Activated naive CD4-positive, alpha-beta T cell treated with anti-CD3 and anti-CD28 coated beads, Interleukin-2, amount 50 U/mL, for 72 hours (primary cell): ENCODE data around the gene CLEC20A. TPM values are rescaled to one million over a fixed set of nuclear protein-coding genes. Genes with fewer than 3 reads are reported as not detected.
"Not testable (repeated sequence)": the region's sequence is repeated elsewhere in the genome, so short reads cannot be mapped to it uniquely, and the experiment has no call there.

ENCODE experiments used
- ATAC-seq, 2 donors: fragments of 150-1000 bp; cut with Tn5 transposase; 2 replicates each; pipeline ENCODE4 v1.10.0; 2021; ENCODE audit warnings: mild to moderate bottlenecking in 2 of 2, moderate library complexity in 2 of 2
- DNase-seq, 2 donors: peaks; one replicate each; pipeline ENCODE4 v3.0.0; 2021 to 2022; ENCODE audit warnings: low spot score in 2 of 2
- H3K27ac Mint-ChIP-seq, 2 donors: one replicate each; pipeline ENCODE4 v1.8.0; 2022; ENCODE audit warnings: mild to moderate bottlenecking in 2 of 2, mixed read lengths in 2 of 2
- H3K36me3 Mint-ChIP-seq, 2 donors: one replicate each; pipeline ENCODE4 v1.8.0; 2022; ENCODE audit warnings: mixed read lengths in 2 of 2
- H3K9me3 Mint-ChIP-seq, 2 donors: one replicate each; pipeline ENCODE4 v1.8.0; 2022; ENCODE audit warnings: mixed read lengths in 2 of 2
- total RNA-seq, 2 donors: library from RNA; stranded (reverse); gene quantifications; one replicate each; pipeline ENCODE4 v1.2.3, GENCODE V29; 2022

The CLEC20A gene
- total RNA-seq, 2 donors from 2014 or later, result not detected

- DNase-seq, result no peak
- no peaks in the 10 kb centered on the region for H3K9me3 Mint-ChIP-seq
- H3K27ac Mint-ChIP-seq, result no peak overlapping the region
- no peak for ATAC-seq
- H3K36me3 Mint-ChIP-seq, result no peaks in the 10 kb centered on the region
These were observed 9.9 kb upstream of the CLEC20A start for GRCh38 chr1:178506669-178507068.

- no peak overlapping the region for H3K27ac Mint-ChIP-seq
- DNase-seq (no peak), ATAC-seq (no peak)
- no peaks in the 10 kb centered on the region for H3K9me3 Mint-ChIP-seq
- H3K36me3 Mint-ChIP-seq, result no peaks in the 10 kb centered on the region
These were observed 9.4 kb upstream of the CLEC20A start for GRCh38 chr1:178506177-178506576.

GRCh38 chr1:178504286-178504685 is 7.5 kb upstream of the CLEC20A start:
- no peak overlapping the region for H3K27ac Mint-ChIP-seq
- DNase-seq (no peak), ATAC-seq (no peak)
- no peaks in the 10 kb centered on the region for H3K9me3 Mint-ChIP-seq
- H3K36me3 Mint-ChIP-seq, result no peaks in the 10 kb centered on the region

GRCh38 chr1:178503849-178504248 is 7.1 kb upstream of the CLEC20A start:
- no peak for ATAC-seq
- no peaks in the 10 kb centered on the region for H3K36me3 Mint-ChIP-seq

GRCh38 chr1:178503316-178503715 is 6.6 kb upstream of the CLEC20A start:
- ATAC-seq, DNase-seq, H3K9me3 Mint-ChIP-seq, H3K27ac Mint-ChIP-seq, H3K36me3 Mint-ChIP-seq: not testable (repeated sequence)

More at GRCh38 chr1:178503849-178504248, 7.1 kb upstream of the CLEC20A start:
- Mint-ChIP-seq H3K27ac (no peak overlapping the region), H3K9me3 (no peaks in the 10 kb centered on the region)
- DNase-seq, result no peak

GRCh38 chr1:178502856-178503255 is 6.1 kb upstream of the CLEC20A start:
- ATAC-seq, result no peak
- no peaks in the 10 kb centered on the region for H3K9me3 Mint-ChIP-seq
- DNase-seq, result no peak
- H3K27ac Mint-ChIP-seq, result no peak overlapping the region
- no peaks in the 10 kb centered on the region for H3K36me3 Mint-ChIP-seq

GRCh38 chr1:178502330-178502714 is 5.6 kb upstream of the CLEC20A start:
- Mint-ChIP-seq H3K27ac (peak overlapping the region in 1 of 2 donors; percentile 39), H3K9me3 (no peaks in the 10 kb centered on the region), H3K36me3 (no peaks in the 10 kb centered on the region)
- no peak for DNase-seq
- no peak for ATAC-seq

- ATAC-seq (peak; percentile 79 to 86), DNase-seq (peak in 1 of 2 donors; percentile 75)
- H3K27ac Mint-ChIP-seq, result peak overlapping the region in 1 of 2 donors; percentile 39
- H3K9me3 Mint-ChIP-seq, result no peaks in the 10 kb centered on the region
- H3K36me3 Mint-ChIP-seq, result no peaks in the 10 kb centered on the region
These were observed 5.1 kb upstream of the CLEC20A start for GRCh38 chr1:178501705-178502329.

- no peaks in the 10 kb centered on the region for H3K36me3 Mint-ChIP-seq
- no peak for DNase-seq
- peak in 1 of 2 donors; percentile 22 for ATAC-seq
- no peak overlapping the region for H3K27ac Mint-ChIP-seq
- H3K9me3 Mint-ChIP-seq, result no peaks in the 10 kb centered on the region
These were observed 4.3 kb upstream of the CLEC20A start for GRCh38 chr1:178500936-178501554.

GRCh38 chr1:178500091-178500770 is 3.5 kb upstream of the CLEC20A start:
- no peak for DNase-seq
- Mint-ChIP-seq H3K36me3 (no peaks in the 10 kb centered on the region), H3K9me3 (no peaks in the 10 kb centered on the region), H3K27ac (no peak overlapping the region)
- no peak for ATAC-seq

GRCh38 chr1:178498896-178499675 is 2.3 kb upstream of the CLEC20A start:
- no peak for ATAC-seq
- Mint-ChIP-seq H3K9me3 (no peaks in the 10 kb centered on the region), H3K27ac (no peak overlapping the region), H3K36me3 (no peaks in the 10 kb centered on the region)
- DNase-seq, result no peak

- Mint-ChIP-seq H3K27ac (peak overlapping the region in 1 of 2 donors; percentile 17), H3K36me3 (no peaks in the 10 kb centered on the region), H3K9me3 (no peaks in the 10 kb centered on the region)
- DNase-seq (no peak), ATAC-seq (no peak)
These were observed 1.2 kb upstream of the CLEC20A start for GRCh38 chr1:178497903-178498478.

GRCh38 chr1:178495741-178496409 is 889 bp downstream of the CLEC20A start:
- ATAC-seq, result no peak
- H3K27ac Mint-ChIP-seq, result no peak overlapping the region
- H3K9me3 Mint-ChIP-seq, result no peaks in the 10 kb centered on the region
- DNase-seq, result no peak
- no peaks in the 10 kb centered on the region for H3K36me3 Mint-ChIP-seq

- no peak for DNase-seq
- ATAC-seq, result no peak
- H3K27ac Mint-ChIP-seq, result no peak overlapping the region
- no peaks in the 10 kb centered on the region for H3K36me3 Mint-ChIP-seq
- H3K9me3 Mint-ChIP-seq, result no peaks in the 10 kb centered on the region
These were observed 1.6 kb downstream of the CLEC20A start for GRCh38 chr1:178495158-178495557.

GRCh38 chr1:178494569-178494971 is 2.2 kb downstream of the CLEC20A start:
- H3K9me3 Mint-ChIP-seq, result no peaks in the 10 kb centered on the region
- no peaks in the 10 kb centered on the region for H3K36me3 Mint-ChIP-seq
- DNase-seq (no peak), ATAC-seq (no peak)
- H3K27ac Mint-ChIP-seq, result no peak overlapping the region

- ATAC-seq (no peak), DNase-seq (no peak)
- no peak overlapping the region for H3K27ac Mint-ChIP-seq
- H3K9me3 Mint-ChIP-seq, result no peaks in the 10 kb centered on the region
- H3K36me3 Mint-ChIP-seq, result no peaks in the 10 kb centered on the region
These were observed 3.4 kb downstream of the CLEC20A start for GRCh38 chr1:178493301-178493741.
